Skeletal muscle tissue (tissue), 4 donors: Measurements from ENCODE around the gene CMKLR1. TPM values are rescaled to one million over a fixed set of nuclear protein-coding genes. Genes with fewer than 3 reads are reported as not detected.

ENCODE experiments used
- H3K27ac ChIP-seq: one replicate; pipeline ENCODE4 v1.7.0; 2013; ENCODE audit warnings: mild to moderate bottlenecking, low read depth, low read length, inconsistent platforms
- H3K27me3 ChIP-seq, 3 donors: one replicate each; pipeline ENCODE4 v1.7.0; 2013; ENCODE audit warnings: low read length in 3 of 3; ENCODE audit not compliant: control insufficient read depth in 3 of 3, insufficient read depth in 3 of 3
- H3K36me3 ChIP-seq, 3 donors: one replicate each; pipeline ENCODE4 v1.7.0; 2013; ENCODE audit warnings: low read length in 3 of 3; ENCODE audit not compliant: control insufficient read depth in 3 of 3, insufficient read depth in 3 of 3
- H3K4me1 ChIP-seq, 3 donors: one replicate each; pipeline ENCODE4 v1.7.0; 2013; ENCODE audit warnings: low read length in 3 of 3, mild to moderate bottlenecking in 3 of 3; ENCODE audit not compliant: control insufficient read depth in 3 of 3, insufficient read depth in 3 of 3
- H3K4me3 ChIP-seq, 3 donors: one replicate each; pipeline ENCODE4 v1.7.0; 2013; ENCODE audit warnings: low read length in 3 of 3
- H3K9ac ChIP-seq, 3 donors: one replicate each; pipeline ENCODE4 v1.7.0; 2013; ENCODE audit warnings: low read length in 3 of 3, mild to moderate bottlenecking in 3 of 3, moderate library complexity in 2 of 3, low read depth in 1 of 3
- H3K9me3 ChIP-seq, 3 donors: one replicate each; pipeline ENCODE4 v1.7.0; 2013; ENCODE audit warnings: low read length in 3 of 3; ENCODE audit not compliant: control insufficient read depth in 3 of 3
- total RNA-seq: library from RNA; depleted of rRNA; stranded (reverse); fragments of >200 nt; gene quantifications from one replicate; pipeline ENCODE4 v1.2.3, GENCODE V29; 2014
- donor health status: Osteomylitis.

CMKLR1 gene
- 5.7 TPM for total RNA-seq

DNA sequence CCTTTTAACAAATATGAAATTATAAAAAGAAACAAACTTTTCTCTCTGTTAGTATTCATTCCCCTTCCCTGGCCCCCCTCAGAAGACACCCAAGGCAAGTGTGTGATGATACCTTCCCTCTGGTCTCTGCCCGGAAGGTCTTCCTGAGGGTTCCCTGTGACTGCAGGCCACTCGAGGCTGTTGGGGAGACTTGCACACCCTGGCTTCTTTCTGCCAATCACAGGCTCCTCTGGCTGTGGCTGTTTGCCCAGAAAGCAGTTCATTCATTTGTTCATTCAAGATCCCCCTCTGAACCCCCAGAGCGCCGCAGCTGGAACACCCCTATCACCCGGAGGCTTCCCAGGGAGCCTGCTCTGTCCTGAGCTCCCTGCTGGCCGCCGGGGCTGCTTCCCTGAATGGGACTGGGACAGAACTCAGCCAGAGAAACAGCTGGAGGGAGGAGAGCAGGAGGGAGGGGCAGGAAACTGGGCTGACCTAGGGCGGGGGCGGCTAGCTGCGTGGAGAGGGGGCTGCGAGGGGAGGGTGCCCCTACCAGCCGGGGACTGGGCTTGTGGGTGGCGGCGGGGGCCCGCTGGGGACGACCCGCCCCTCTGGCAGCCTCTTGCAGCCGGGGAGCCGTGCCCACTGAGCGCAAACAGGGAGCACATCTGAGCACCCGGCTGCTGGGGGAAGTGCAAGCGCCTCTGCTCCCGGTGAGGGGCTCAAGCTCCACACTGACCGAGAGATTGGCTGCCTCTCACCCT is at the start of gene CMKLR1:
Gene CMKLR1 (minus strand): TSS at position 397 of the 743 bp plus-strand sequence. CDS start 45,720 bp downstream, outside the sequence.
- peaks cover 6 to 18% (median 14%) of the 10 kb centered on the region in 3 donors for H3K27me3 ChIP-seq
- H3K27ac ChIP-seq, result peak within 1 kb of the TSS; percentile 10
- H3K36me3 ChIP-seq, result no peaks in the 10 kb centered on the region
- H3K4me3 ChIP-seq, result peak within 1 kb of the TSS; percentile 49 to 67 (median 51)
- H3K9ac ChIP-seq, result peak within 1 kb of the TSS; percentile 3 to 69 (median 43)
- H3K4me1 ChIP-seq, result peaks cover 0 to 11% (median 8%) of the 10 kb centered on the region in 3 donors
- H3K9me3 ChIP-seq, result no peaks in the 10 kb centered on the region

DNA sequence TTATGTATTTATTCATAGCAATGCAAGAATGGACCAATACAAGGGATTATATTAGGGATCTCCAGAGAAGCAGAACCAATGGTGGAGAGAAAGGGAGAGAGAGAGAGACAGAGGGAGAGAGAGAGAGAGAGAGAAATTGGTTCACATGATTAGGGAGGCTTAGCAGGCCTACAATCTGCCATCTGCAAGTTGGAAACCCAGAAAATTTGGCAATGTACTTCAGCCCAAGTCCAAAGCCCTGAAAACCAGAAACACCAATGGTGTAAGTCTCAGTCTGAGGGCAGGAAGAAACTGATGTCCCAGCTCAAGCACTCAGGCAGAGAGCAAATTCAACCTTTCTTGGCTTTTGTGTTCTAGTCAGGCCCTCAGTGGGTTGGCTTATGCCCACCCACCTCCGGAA is 48.7 kb upstream of the CMKLR1 start:
- peaks cover 0 to 5% (median 0%) of the 10 kb centered on the region in 3 donors for H3K9me3 ChIP-seq
- H3K27ac ChIP-seq, result no peak overlapping the region
- H3K4me1 ChIP-seq, result no peaks in the 10 kb centered on the region
- H3K27me3 ChIP-seq, result peaks cover 0 to 3% (median 0%) of the 10 kb centered on the region in 3 donors
- H3K36me3 ChIP-seq, result no peaks in the 10 kb centered on the region
- H3K4me3 ChIP-seq, result no peak overlapping the region
- H3K9ac ChIP-seq, result no peak overlapping the region

GRCh38 chr12:108386709-108387360 is 47.7 kb upstream of the CMKLR1 start:
- peaks cover 0 to 5% (median 0%) of the 10 kb centered on the region in 3 donors for H3K9me3 ChIP-seq
- no peak overlapping the region for H3K27ac ChIP-seq
- H3K4me1 ChIP-seq, result no peaks in the 10 kb centered on the region
- no peak overlapping the region for H3K4me3 ChIP-seq
- H3K36me3 ChIP-seq, result no peaks in the 10 kb centered on the region
- H3K27me3 ChIP-seq, result peaks cover 0 to 3% (median 0%) of the 10 kb centered on the region in 3 donors
- H3K9ac ChIP-seq, result no peak overlapping the region

GRCh38 chr12:108382437-108382801 is 43.3 kb upstream of the CMKLR1 start:
- no peak overlapping the region for H3K4me3 ChIP-seq
- H3K4me1 ChIP-seq, result no peaks in the 10 kb centered on the region
- peaks cover 0 to 2% (median 0%) of the 10 kb centered on the region in 3 donors for H3K27me3 ChIP-seq
- H3K27ac ChIP-seq, result no peak overlapping the region
- H3K36me3 ChIP-seq, result no peaks in the 10 kb centered on the region
- peaks cover 0 to 5% (median 0%) of the 10 kb centered on the region in 3 donors for H3K9me3 ChIP-seq
- H3K9ac ChIP-seq, result no peak overlapping the region

DNA sequence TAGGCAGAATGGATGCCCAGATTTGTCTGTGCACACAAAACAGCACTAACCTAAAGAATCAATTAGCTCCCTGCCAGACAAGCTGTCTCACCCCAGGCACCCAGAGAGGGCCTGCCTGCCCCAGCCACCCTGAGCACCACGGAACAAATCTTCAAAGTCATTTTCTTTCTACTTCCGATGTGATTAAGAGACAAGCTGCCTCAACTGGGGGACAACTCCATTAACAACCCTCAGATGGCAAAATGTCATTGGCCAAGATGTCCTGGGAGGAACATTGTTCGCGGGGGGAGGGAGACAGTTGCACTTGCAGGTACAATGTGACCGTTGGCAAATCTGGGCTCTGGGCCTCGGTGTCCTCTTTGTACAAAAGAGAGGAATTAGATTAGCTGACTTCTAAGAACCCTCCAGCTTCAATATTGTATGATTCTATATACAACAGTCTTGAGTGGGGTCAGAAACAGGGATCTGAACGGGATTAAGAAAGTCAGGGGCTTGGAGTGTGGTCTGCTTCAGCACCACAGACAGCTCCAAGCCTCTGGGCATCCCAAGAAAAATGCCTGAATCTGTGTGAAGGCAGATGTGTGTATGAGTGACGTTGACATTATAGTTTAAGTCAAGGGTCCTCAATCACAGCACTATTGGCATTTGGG is 42.8 kb upstream of the CMKLR1 start:
- Histone ChIP-seq H3K27ac (no peak overlapping the region), H3K4me1 (no peaks in the 10 kb centered on the region), H3K27me3 (peaks cover 0 to 2% (median 0%) of the 10 kb centered on the region in 3 donors), H3K9ac (no peak overlapping the region), H3K9me3 (peaks cover 0 to 5% (median 0%) of the 10 kb centered on the region in 3 donors), H3K4me3 (no peak overlapping the region), H3K36me3 (no peaks in the 10 kb centered on the region)

GRCh38 chr12:108380382-108380781 is 41.3 kb upstream of the CMKLR1 start:
- Histone ChIP-seq H3K9ac (no peak overlapping the region), H3K4me1 (no peaks in the 10 kb centered on the region), H3K4me3 (no peak overlapping the region), H3K27ac (no peak overlapping the region), H3K27me3 (peaks cover 0 to 2% (median 0%) of the 10 kb centered on the region in 3 donors), H3K9me3 (peaks cover 0 to 8% (median 2%) of the 10 kb centered on the region in 3 donors), H3K36me3 (no peaks in the 10 kb centered on the region)

DNA sequence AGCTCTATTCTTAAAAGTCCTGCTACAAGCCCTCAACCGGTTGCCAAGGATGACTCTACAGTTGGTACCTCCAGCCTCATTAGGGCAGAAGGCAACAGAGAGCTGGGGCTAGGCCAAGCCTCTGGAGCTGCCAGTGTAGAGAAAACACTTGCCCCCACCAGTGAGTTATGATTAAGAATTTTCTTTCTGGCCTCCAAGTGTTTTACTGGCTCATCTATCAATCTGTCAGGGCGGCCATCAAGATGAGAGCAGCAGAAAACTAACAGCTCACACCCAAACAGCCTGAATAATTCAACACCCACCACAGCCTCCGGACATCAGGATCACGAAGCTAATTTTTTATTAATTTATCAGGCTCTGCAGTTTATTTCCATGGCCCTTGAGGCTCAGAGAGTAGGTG is 40.7 kb upstream of the CMKLR1 start:
- Histone ChIP-seq H3K27ac (no peak overlapping the region), H3K4me3 (no peak overlapping the region), H3K36me3 (no peaks in the 10 kb centered on the region), H3K4me1 (no peaks in the 10 kb centered on the region), H3K27me3 (peaks cover 0 to 2% (median 0%) of the 10 kb centered on the region in 3 donors), H3K9ac (no peak overlapping the region), H3K9me3 (peaks cover 0 to 5% (median 4%) of the 10 kb centered on the region in 3 donors)

- H3K27me3 ChIP-seq, result peaks cover 0 to 2% (median 0%) of the 10 kb centered on the region in 3 donors
- H3K4me3 ChIP-seq, result no peak overlapping the region
- no peaks in the 10 kb centered on the region for H3K36me3 ChIP-seq
- H3K9ac ChIP-seq, result no peak overlapping the region
- peaks cover 0 to 9% (median 5%) of the 10 kb centered on the region in 3 donors for H3K9me3 ChIP-seq
- H3K27ac ChIP-seq, result no peak overlapping the region
- H3K4me1 ChIP-seq, result no peaks in the 10 kb centered on the region
Observed at GRCh38 chr12:108378926-108379325, 39.8 kb upstream of the CMKLR1 start.

- no peaks in the 10 kb centered on the region for H3K36me3 ChIP-seq
Observed at GRCh38 chr12:108377260-108377659, 38.1 kb upstream of the CMKLR1 start.

More at GRCh38 chr12:108377260-108377659, 38.1 kb upstream of the CMKLR1 start:
- peaks cover 0 to 17% (median 5%) of the 10 kb centered on the region in 3 donors for H3K9me3 ChIP-seq
- H3K27ac ChIP-seq, result no peak overlapping the region
- peaks cover 0 to 2% (median 0%) of the 10 kb centered on the region in 3 donors for H3K27me3 ChIP-seq
- H3K4me1 ChIP-seq, result no peaks in the 10 kb centered on the region
- no peak overlapping the region for H3K4me3 ChIP-seq
- no peak overlapping the region for H3K9ac ChIP-seq
